GM18519 (cell line): Measurements from ENCODE around the gene NLRC5.

Source experiments
- ATAC-seq: cut with Tn5 transposase; IDR thresholded peaks from one replicate; pipeline ENCODE4 v1.9.1; 2021; ENCODE audit warnings: mild to moderate bottlenecking, moderate library complexity; ENCODE audit not compliant: unreplicated experiment, low FRiP score

Gene NLRC5, protein sequence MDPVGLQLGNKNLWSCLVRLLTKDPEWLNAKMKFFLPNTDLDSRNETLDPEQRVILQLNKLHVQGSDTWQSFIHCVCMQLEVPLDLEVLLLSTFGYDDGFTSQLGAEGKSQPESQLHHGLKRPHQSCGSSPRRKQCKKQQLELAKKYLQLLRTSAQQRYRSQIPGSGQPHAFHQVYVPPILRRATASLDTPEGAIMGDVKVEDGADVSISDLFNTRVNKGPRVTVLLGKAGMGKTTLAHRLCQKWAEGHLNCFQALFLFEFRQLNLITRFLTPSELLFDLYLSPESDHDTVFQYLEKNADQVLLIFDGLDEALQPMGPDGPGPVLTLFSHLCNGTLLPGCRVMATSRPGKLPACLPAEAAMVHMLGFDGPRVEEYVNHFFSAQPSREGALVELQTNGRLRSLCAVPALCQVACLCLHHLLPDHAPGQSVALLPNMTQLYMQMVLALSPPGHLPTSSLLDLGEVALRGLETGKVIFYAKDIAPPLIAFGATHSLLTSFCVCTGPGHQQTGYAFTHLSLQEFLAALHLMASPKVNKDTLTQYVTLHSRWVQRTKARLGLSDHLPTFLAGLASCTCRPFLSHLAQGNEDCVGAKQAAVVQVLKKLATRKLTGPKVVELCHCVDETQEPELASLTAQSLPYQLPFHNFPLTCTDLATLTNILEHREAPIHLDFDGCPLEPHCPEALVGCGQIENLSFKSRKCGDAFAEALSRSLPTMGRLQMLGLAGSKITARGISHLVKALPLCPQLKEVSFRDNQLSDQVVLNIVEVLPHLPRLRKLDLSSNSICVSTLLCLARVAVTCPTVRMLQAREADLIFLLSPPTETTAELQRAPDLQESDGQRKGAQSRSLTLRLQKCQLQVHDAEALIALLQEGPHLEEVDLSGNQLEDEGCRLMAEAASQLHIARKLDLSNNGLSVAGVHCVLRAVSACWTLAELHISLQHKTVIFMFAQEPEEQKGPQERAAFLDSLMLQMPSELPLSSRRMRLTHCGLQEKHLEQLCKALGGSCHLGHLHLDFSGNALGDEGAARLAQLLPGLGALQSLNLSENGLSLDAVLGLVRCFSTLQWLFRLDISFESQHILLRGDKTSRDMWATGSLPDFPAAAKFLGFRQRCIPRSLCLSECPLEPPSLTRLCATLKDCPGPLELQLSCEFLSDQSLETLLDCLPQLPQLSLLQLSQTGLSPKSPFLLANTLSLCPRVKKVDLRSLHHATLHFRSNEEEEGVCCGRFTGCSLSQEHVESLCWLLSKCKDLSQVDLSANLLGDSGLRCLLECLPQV (N-terminal part only)

DNA sequence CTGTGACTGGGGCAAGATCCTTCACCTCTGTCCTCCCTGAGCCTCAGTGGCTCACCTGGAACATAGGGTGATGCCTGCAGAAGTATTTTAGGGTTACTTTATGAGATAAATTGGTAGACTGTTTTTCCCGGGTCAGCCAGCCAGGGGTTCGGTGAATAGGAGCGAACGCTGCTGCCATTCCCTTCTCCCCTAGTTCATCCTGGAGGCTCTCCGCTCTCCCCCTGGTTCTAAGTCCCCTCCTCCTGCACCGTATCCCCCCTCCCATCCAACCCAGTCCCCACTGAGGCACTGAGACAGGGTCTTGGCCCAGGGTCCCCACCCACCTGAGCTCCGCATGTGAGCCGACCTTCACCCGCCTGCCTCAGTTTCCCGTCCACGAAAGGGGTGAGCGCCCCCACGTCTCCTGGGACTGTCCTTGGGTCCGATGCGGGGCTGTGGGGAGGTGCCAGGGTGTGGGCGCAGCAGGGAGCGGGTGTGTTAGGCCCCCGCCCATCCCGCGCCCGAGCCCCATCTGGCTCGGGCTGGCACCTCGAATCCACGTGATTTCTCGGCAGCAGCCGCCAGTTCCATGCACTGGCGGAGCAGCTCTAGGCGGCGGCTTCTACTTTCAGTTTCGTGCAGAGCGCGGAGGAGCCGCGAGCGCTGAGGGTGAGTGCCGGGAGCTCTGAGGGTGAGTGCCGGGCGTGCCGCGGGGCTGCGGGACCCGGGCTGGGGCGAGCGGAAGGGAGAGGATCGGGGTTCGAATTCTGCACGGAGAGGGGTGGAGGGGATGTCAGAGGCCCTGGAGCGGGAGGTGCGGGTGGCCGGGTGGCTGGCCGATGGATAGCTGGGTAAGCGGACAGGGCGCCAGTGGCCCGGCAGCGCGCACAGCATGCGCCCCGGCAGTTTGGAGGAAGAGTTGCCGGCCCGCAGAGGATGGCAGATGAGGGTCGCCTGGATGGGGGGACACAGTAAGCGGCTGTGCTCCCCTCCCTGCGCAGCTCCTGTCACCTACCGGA lies at the start of gene NLRC5:
NLRC5 (plus strand) TSS at position 610 of the 998 bp plus-strand sequence. CDS start 31,156 bp downstream, outside the sequence.
- peak; percentile 61 for ATAC-seq

DNA sequence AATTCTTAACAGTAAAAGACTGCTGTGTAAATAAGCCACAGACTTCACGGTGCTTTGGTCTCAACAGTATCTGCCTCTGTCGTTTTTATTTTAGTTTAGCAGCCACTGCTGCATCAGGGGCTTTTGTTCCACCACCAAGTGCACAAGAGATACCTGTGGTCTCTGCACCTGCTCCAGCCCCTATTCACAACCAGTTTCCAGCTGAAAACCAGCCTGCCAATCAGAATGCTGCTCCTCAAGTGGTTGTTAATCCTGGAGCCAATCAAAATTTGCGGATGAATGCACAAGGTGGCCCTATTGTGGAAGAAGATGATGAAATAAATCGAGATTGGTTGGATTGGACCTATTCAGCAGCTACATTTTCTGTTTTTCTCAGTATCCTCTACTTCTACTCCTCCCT lies 49.6 kb upstream of the NLRC5 start:
- no peak for ATAC-seq

DNA sequence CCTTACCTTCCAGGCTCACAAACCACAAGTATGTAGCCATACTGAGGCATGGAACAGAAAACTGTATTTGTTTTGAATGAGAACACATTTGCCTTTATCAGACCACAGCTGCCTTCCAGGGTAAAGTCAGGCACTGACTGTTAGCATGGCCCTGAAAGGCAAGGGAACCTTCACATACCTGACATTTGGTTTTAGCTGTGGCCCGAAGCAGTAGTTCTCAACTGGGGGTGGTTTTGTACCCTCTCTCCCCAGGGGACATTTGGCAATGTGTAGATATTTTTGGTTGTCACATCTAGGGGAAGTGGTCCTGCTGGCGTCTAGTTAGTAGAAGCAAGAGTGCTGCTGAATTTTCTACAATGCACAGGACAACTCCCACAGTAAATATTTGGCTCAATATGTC lies 48.3 kb upstream of the NLRC5 start:
- ATAC-seq, result no peak

DNA sequence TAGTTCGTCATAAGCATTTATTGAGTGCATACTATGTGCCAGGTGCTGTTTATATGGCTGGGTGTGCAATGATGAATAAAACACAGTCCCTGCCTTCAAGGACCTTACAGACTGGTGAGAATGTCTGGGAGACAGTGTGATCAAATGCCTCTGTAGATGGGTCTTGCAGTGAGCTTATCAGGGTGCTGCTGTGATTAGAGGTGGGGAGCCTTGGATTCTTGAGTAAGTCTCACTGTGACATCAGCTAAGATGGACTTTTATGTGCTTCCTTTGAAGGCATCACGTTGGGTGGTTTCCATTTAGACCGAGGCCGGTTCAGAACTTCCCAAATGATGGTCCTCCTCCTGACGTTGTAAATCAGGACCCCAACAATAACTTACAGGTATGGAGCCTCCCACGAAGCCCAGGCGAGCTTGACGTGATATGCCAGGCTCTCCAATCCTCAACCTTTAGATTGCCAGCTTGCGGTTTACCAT lies 47.5 kb upstream of the NLRC5 start:
- ATAC-seq, result no peak

DNA sequence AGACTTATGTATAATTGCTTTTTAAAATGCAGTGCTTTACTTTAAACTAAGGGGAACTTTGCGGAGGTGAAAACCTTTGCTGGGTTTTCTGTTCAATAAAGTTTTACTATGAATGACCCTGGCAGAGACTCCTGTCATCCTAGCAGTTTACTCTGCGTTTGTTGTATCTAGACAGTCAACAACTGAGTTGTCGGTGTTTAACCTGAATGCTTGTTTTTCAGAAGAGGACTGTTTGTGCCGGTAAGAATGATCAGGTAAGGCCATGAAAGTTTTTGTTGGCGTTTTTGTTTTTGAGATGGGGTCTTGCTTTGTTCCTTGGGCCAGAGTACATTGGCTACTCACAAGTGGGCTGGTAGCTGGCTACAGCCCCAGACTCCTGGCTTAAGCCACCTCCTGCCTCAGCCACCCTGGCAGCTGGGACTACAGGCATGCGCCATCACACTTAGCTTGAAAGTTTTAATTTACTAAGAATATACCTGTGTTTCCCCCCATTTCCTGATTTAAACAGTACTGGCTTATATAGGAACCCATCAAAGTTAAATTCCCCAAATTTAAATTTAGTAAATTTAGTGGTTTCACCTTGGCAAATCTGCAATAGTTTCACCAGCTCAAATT lies 45.5 kb upstream of the NLRC5 start:
- ATAC-seq, result no peak

DNA sequence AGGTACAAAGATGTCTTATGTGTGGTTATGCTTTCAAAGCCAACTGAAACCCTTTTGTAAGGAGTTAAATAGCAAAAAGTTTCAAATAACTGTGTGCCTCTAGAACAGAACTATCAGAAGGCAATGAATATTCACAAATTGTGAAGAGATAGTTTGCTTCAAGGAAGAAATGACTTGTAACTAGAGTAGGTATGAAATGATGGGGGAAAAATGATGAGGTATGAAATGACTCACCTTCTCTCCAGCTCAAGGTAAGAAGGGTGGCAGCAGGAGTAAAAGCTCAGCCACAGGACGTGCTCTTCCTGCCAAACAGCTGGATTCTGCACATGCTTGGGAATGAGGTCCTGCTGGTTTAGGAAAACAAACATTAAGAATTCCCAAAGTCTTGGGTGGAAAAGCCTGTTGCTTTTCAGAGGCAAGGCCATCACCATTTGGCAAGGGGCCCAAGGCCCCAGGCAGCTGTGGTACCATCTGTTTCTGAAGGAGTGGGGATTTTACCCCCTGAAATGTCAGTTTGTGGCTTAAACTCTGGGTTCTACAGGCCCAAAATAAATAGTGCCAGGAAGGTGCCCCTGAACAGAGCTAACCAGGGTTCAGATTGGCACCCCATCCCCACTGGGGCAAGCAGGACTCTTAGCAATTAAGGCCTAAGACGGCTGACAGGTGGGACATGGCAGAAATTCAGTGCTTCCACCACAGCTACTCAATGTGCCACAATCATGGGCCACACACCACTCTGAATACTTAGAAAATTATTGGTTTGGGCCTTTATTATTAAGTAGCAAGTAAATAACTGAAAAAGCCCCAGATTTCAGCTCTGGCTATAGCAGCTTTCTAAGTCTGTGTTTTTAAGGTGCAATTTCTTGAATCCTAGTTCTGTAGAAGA lies 44.2 kb upstream of the NLRC5 start:
- peak; percentile 38 for ATAC-seq

DNA sequence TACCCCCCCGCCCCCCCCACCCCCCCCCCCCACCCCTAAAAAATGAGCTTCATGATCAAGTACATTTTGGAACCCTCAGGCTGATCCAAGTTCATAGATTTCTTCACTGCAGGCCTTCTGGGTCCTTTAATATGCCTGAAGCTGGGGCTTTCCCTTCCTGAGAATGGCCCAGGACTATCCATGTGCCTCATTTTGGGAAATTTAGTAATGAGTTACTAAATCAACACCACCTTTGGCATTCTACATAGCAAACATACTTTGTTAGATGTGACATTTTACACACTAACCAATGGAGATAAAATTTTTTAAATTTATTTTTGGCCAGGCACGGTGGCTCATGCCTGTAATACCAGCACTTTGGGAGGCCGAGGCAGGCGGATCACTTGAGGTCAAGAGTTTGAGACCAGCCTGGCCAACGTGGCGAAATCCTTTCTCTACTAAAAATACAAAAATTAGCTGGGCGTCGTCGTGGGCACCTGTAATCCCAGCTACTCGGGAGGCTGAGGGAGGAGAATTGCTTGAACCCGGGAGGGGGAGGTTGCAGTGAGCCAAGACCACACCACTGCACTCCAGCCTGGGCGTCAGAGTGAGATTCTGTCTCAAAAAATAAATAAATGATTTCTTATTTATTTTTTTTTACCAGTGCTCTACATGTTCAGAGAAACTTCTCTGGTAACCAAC lies 43.4 kb upstream of the NLRC5 start:
- ATAC-seq, result no peak

DNA sequence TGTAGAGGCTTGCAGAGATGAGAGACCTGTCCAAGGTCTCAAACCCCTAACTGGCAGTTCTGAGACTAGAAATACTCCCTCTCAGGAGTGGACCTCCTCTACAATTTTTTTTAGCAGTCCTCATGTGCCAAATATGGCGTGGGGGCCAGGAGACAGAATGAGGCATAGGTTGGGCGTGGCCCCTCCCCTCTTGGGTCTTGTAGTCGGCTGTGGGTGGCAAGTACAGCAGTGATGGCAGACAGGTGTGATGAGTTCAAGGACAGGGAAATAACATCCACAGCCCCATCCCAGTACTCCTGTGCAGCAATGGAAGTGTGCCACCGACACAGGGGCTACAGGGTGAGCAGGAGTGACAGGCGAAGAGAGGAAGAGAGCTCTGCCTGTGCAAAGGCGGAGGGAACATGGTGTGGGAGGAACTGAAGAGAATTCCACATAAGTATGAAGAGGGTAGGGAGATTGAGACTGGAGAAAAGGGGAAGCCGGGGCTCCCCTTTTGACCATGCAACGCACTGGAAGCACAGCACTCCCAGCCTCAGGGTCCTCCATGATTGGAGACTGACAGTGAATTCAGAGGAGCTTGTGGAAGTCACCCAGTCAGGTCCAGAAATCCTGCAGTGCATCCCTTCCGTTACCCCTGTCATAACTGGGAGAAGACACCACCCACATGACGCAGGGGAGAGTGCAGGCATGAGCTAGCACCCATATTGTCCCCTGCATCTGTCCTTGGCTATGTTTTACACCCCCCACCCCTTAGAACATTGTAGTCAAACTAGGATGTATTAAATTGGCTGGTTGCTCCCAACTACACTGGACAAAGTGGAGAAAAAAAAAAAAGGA lies 42.4 kb upstream of the NLRC5 start:
- ATAC-seq, result no peak

DNA sequence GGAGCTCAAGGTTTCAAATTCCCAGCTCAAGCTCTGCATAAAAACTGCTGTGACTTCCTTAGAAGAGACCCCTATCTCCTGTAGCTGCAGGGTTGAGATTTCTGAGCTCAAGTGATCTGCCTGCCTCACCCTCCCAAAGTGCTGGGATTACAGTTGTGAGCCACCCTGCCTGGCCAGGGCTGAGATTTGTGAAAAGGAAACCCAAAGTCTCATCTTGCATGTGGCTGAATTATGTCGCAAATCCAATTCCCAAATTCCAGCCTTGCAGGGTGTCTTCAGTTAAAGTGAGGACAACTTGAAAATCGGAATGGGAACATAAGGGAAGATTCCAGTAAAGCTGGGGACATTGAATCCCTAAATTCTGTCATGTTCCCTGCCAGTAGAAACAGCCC lies 41.8 kb upstream of the NLRC5 start:
- no peak for ATAC-seq

DNA sequence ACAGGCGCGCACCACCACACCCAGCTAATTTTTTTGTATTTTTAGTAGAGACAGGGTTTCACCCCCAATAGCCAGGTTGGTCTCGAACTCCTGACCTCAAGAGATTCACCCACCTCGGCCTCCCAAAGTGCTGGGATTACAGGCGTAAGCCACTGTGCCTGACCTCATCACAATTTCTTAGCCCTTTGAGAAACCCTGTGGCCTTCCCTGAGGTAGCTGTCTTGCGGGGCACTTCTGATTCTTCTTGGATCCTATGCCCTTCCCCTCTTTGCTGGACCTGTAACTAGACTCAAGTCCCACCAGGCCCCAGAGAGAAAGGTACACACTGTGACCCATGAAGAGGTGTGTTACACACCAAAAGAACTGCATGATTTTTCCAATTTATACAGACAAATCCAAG lies 41.1 kb upstream of the NLRC5 start:
- no peak for ATAC-seq

DNA sequence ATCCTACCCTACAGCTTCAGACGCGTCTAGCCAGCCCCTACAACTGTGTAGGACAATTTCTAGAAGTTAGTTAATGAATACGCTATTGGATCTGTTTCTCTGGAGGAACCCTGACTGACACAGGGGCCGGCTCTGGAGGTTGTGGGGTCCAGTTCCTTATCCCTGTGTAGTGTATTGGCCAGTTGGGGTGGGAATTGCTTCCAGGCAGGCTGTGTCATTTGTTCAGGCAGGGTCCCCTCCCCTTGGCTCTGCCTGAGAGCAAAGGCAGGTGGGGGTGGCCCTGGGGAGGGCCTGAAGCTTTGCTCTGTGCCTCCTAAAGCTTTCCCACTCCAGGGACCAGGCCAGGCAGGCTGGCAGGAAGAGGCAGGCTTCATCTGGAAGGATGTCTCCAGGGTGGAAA lies 39.3 kb upstream of the NLRC5 start:
- no peak for ATAC-seq

DNA sequence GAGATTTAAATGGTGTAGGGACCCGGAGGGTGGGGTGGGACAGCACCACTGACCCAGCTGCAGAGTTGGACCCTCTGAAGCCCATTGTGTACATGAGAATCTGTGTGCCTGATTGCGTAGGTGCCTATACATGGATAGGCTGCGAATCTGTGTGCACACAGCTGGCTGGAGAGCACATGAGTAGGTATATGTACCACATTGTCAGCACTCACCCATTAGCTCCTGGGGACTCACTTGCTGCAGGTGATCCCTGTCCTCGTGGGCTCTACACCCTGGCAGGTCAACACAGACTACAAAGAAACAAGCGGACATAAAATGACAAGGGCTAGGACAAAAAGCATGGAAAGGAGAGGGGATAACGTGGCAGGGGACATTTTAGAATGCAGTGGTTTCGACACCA lies 38.9 kb upstream of the NLRC5 start:
- ATAC-seq, result no peak

DNA sequence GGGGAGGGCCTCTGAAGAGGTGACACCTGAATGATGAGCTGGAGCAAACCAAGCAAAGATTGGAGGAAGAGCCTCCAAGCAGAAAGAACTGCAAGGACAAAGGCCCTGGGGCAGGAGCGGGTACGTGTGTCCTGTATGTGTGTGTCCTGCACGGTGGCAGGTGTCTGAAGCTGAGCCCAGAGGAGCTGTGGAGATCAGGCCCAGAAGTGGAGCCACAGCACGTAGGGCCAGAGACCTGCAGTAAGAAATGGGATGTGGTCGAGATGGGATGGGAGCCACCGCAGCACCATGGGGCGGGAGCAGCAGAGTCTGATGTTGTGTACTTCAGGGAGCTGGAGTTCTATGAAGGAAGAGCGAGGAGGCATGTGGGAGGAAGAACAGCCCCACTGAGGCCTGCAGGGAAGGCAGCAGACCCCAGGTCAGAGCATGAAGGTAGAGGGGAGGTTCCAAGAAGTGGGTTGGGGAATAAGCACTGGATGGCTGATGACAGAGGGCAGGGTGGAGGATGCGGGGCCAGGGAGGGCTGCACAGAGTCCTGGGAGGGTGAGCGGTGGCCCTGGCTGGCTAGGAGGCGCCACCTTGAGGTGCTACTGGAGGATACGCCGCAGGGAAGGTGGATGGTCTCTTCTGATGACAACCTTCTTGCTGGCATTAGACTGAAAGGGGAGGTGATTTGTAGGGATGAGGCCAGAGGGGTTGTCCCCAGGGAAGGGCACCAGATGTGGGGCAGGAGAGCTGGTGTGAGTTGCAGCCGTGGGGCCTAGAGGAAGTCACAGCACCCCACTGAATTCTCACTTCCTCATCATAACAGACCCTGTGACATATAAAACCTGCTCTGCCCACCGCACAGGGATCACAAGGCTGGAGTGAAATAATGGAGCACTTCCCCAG lies 38.2 kb upstream of the NLRC5 start:
- no peak for ATAC-seq

DNA sequence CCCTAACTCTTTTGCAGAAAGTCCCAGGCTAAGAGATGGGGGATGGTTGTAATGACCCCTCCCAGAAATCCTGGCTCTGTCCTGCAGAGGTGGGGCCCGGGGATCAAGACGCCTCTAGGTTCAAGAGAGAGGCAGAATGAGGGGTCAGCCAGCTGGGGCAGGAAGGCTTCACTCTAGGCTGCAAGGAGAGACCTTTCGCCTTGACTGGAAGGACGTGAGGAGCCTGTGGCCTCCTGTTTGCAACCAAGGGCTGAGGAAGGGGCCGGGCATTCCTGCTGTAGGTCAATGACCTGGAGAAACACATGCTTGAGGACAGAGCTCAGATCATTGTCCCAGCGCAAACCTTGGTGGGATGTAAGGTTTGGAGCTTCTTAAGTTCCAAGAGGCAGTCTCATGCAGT lies 36.4 kb upstream of the NLRC5 start:
- no peak for ATAC-seq

DNA sequence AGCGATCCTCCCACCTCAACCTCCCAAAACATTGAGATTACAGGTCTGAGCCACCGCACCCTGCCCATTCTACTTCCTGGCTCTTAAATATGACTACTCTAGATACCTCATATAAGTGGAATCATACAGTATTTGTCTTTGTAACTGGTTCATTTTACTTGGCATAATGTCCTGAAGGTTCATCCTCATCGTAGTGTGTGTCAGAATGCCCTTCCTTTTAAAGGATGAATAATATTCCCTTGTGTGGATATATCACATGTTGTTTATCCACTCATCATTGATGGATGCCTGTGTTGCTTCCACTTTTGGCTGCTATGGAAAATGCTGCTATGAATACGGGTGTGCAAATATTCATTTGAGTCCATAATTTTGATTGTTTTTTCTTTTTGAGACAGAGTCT lies 33.3 kb upstream of the NLRC5 start:
- no peak for ATAC-seq

DNA sequence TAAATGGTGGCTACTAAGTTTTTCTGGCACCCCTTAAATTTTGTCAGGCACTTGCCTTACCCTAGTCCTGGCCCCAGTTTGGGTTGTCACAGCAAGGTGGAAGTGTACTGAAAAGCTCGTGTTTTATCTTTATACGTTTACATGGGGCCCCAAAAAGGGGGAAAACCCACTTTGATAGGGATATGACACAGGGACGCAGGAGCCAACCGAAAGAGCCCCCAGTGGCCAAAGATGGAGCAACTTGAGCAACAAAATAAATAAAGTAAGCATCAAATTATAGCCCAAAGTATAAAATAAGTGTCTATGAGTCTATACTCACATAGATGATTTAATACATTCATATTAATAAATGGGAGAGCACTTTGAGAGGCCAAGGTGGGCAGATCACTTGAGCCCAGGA lies 32.6 kb upstream of the NLRC5 start:
- ATAC-seq, result no peak
